ENCODE data around the gene KLHL24.

- TF ChIP-seq CTCF (IDR thresholded peaks at IDR 0.05), result no peak
- no peak for TF ChIP-seq POLR2A (IDR thresholded peaks at IDR 0.05)
Measured at GRCh38 chr3:183631715-183632114, 3.7 kb upstream of the KLHL24 start.
